ENCODE measurements around the gene KIZ.

Gene KIZ

GRCh38 chr20:21258411-21258810 lies 132.5 kb downstream of the KIZ start:
- TF ChIP-seq CTCF (IDR thresholded peaks at IDR 0.05; ENCODE audit: borderline replicate concordance, insufficient read depth, low read depth, low read length): no peak
- no peak overlapping the region for H3K4me3 ChIP-seq (ENCODE audit: low read depth, low read length)

DNA sequence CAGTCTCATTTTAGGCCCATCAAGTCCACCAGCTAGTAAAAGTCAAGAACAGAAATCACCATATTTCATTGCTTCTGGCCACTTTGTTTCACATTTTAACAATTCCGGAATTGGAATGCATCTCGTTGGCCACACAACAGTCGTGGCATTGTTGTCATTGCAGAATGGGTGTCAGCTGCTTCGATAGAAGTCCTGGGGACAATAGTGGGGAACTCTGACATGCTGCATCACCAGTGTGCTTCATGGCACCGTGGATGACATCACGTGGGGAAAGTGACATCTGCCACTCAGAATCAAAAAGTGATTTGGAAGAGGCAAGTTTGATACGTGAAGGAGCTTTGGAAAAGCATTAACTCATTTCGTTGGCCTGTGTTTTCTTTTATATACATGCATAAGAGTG lies 133.5 kb downstream of the KIZ start:
- no peak for TF ChIP-seq CTCF (IDR thresholded peaks at IDR 0.05; ENCODE audit: borderline replicate concordance, insufficient read depth, low read depth, low read length)
- H3K4me3 ChIP-seq (ENCODE audit: low read depth, low read length): no peak overlapping the region

DNA sequence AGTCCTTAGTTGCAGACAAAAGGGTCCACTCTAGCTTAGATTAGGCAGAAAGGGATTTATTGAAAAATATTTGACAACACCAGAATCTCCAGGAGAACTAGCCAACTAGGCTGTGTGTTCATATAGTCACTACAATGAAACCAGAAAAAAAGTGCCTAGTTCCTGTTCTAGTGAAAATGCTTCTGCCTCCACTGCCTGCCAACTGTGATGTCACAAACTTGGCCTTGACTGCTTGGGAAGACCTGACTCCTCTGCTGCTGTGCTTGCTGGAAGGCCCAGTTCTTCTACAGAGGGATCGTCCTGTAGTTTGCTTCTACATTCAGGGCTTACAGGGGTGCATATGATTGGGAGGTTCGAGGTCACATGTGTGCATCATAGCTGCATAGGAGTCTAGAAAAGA lies 136.9 kb downstream of the KIZ start:
- no peak for TF ChIP-seq CTCF (IDR thresholded peaks at IDR 0.05; ENCODE audit: borderline replicate concordance, insufficient read depth, low read depth, low read length)
- H3K4me3 ChIP-seq (ENCODE audit: low read depth, low read length): no peak overlapping the region

- no peak for TF ChIP-seq CTCF (IDR thresholded peaks at IDR 0.05; ENCODE audit: borderline replicate concordance, insufficient read depth, low read depth, low read length)
- no peak overlapping the region for H3K4me3 ChIP-seq (ENCODE audit: low read depth, low read length)
Observed at GRCh38 chr20:21265261-21266190, 139.6 kb downstream of the KIZ start.

DNA sequence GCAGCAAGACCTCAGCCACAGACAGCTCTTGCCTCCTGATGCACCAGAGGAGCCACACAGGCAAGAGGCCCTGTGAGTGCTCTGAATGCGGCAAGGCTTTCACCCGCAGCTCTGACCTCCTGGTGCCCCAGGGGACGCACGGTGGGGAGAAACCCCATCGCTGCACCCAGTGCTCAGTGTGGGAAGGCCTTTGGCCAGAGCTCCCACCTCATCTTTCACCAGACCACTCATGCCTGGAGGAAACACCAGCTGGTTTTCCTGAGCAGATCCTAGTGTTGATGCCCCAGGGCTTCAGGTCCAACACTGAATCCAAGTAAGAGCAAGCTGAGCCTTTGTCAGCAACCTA lies 140.3 kb downstream of the KIZ start:
- TF ChIP-seq CTCF (IDR thresholded peaks at IDR 0.05; ENCODE audit: borderline replicate concordance, insufficient read depth, low read depth, low read length): no peak
- no peak overlapping the region for H3K4me3 ChIP-seq (ENCODE audit: low read depth, low read length)

DNA sequence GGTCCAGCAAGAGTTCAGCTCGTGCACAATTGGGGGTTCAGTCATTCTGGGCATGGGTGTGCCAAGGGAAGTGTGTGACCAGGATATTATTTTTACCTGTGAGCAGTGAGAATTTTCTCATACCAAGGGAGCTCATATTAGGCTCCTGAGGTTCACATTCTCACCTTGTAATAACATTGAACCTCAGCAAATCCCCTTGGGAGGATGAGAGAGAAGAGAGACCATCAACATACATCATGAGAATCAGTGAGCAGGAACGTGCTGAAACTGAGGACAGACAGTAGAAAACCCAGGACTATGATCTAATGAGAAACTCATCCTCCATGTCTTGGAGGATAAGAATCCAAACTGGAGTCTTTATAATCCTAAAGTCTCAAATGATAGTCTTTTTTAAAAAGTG lies 143.9 kb downstream of the KIZ start:
- no peak overlapping the region for H3K4me3 ChIP-seq (ENCODE audit: low read depth, low read length)
- TF ChIP-seq CTCF (IDR thresholded peaks at IDR 0.05; ENCODE audit: borderline replicate concordance, insufficient read depth, low read depth, low read length): no peak

GRCh38 chr20:21270806-21271205 lies 144.9 kb downstream of the KIZ start:
- no peak for TF ChIP-seq CTCF (IDR thresholded peaks at IDR 0.05; ENCODE audit: borderline replicate concordance, insufficient read depth, low read depth, low read length)
- H3K4me3 ChIP-seq (ENCODE audit: low read depth, low read length): no peak overlapping the region

All from GM12875 (cell line).